Lower leg skin (tissue), 3 donors: ENCODE data around the gene FGF7.

Source experiments
- CTCF ChIP-seq, 3 donors: fragments of 450-650 bp; IDR thresholded peaks; one replicate each; pipeline ENCODE4 v1.5.1; 2016; ENCODE audit warnings: antibody characterized with exemption in 3 of 3, mild to moderate bottlenecking in 3 of 3, moderate library complexity in 2 of 3
- POLR2A ChIP-seq, 2 donors: fragments of 450-650 bp; IDR thresholded peaks; one replicate each; pipeline ENCODE4 v1.6.1; 2016 to 2017; ENCODE audit warnings: antibody characterized with exemption in 2 of 2, mild to moderate bottlenecking in 1 of 2, moderate library complexity in 1 of 2

DNA sequence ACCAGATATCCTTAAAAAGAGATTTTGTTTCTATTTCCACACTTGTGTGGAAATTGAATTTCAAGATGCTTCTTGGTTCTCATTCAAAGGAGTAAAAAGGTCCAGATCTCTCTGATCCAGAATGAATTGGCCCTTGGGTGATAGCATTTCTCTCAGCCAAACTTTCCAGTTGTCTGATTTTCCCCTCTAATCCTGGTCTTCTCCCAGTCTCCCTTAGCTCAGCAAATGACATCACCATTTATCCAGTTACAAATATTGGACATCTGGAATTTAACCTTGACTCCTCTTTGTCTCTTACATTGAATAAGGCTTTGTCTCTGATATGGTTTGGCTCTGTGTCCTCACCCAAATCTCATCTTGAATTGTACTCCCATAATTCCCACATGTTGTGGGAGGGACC is 10.2 kb upstream of the FGF7 start:
- TF ChIP-seq CTCF (IDR thresholded peaks at IDR 0.05) (no peak), POLR2A (IDR thresholded peaks at IDR 0.05) (no peak)
